GM12864 (cell line): Measurements from ENCODE around the gene SERPINA7.

Experiments used
- DNase-seq: peaks from one replicate; pipeline ENCODE4 v3.0.0-alpha.2; 2011; ENCODE audit warnings: low read depth
- H3K4me3 ChIP-seq: 2 replicates; pipeline ENCODE4 v1.5.1; 2011; ENCODE audit warnings: mild to moderate bottlenecking, low read depth, low read length, control low read depth
- TF ChIP-seq, protein P1 (sequence below): IDR thresholded peaks from 2 replicates; pipeline ENCODE4 v1.5.1; 2011; ENCODE audit warnings: low read depth, mild to moderate bottlenecking, moderate library complexity, low read length, control low read depth, inconsistent platforms; ENCODE audit errors: missing control alignments

Gene SERPINA7, protein sequence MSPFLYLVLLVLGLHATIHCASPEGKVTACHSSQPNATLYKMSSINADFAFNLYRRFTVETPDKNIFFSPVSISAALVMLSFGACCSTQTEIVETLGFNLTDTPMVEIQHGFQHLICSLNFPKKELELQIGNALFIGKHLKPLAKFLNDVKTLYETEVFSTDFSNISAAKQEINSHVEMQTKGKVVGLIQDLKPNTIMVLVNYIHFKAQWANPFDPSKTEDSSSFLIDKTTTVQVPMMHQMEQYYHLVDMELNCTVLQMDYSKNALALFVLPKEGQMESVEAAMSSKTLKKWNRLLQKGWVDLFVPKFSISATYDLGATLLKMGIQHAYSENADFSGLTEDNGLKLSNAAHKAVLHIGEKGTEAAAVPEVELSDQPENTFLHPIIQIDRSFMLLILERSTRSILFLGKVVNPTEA

DNA sequence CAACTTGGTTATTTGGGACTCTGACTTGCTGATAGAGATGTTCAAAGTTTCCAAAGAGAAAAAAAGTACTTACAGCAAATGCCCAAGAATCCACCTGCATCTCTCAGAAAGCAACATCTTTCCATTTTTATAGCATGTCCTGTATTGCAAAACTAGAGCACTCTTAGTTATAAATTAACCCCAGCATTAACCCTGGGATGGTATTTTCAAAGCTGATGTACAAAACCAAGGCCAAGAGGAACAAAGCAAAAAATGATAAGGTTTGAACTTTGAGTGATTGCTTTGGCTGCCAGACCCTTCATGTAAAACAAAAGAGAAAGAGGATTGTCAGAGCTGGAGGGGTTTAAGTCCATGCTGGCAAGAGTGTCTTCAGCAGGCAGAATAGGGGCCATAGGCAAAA lies at the start of gene SERPINA7:
Gene SERPINA7, minus strand, starts transcription at position 103 of the 400 bp plus-strand sequence. CDS start 1,669 bp downstream, outside the sequence.
- TF ChIP-seq, protein P1, sequence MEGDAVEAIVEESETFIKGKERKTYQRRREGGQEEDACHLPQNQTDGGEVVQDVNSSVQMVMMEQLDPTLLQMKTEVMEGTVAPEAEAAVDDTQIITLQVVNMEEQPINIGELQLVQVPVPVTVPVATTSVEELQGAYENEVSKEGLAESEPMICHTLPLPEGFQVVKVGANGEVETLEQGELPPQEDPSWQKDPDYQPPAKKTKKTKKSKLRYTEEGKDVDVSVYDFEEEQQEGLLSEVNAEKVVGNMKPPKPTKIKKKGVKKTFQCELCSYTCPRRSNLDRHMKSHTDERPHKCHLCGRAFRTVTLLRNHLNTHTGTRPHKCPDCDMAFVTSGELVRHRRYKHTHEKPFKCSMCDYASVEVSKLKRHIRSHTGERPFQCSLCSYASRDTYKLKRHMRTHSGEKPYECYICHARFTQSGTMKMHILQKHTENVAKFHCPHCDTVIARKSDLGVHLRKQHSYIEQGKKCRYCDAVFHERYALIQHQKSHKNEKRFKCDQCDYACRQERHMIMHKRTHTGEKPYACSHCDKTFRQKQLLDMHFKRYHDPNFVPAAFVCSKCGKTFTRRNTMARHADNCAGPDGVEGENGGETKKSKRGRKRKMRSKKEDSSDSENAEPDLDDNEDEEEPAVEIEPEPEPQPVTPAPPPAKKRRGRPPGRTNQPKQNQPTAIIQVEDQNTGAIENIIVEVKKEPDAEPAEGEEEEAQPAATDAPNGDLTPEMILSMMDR, result no peak
- DNase-seq, result no peak
- H3K4me3 ChIP-seq, result no peak within 1 kb of the TSS

DNA sequence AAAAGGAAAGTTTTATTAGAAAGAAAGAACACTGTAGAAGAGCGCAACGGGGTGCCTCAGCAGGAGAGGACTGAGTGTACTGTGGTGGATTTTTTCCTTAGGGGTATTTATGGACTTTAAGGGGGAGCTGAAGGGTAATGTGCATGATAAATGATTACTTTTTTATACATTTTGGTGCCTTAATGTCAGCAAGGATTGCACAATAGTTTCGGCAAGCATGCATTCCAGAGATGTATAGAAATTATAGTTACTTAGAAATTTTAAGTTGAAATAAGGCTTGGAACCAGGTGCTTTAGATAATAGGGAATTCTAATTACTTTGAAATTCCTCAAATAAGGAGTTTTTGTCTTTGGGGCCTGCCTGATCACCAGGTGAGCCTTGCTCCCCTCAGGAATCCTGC lies 30.5 kb upstream of the SERPINA7 start:
- TF ChIP-seq, protein P1, result no peak
- H3K4me3 ChIP-seq, result no peak overlapping the region
- DNase-seq, result no peak

DNA sequence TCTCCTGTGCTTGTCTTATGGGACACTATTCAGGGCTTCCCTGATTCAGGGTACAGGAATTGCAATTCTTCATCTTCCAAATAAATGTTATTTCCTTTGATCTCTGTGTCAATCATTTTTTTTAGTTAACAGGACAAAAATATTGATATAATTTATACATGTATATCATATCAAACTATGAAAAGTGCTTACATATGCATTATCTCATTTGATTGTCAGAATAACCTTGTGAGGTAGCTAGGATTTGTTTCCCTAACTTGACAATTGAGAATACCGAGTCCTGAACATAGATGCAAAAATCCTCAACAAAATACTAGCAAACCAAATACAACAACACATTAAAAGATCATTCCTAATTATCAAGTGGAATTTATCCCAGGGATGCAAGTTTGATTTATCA lies 11.5 kb upstream of the SERPINA7 start:
- TF ChIP-seq, protein P1, result no peak
- no peak for DNase-seq
- no peak overlapping the region for H3K4me3 ChIP-seq

DNA sequence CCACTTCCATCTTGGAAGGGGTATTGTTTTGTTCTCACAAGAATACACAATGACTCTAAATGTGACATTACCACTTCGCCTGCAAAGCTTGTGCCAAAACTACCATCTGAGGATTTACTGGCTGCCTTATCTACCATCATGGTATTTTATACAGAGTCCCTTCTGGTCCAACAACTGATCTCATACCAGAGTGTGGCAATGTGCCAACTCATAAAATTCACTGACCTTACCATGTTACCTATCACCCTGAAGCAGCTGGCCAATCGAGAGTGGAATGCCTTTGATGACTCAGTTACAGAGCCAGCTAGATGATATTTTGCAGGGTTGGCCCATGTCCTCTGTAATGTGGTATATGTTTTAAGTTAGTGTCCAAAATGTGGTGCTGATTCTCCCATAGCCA lies 3.8 kb upstream of the SERPINA7 start:
- TF ChIP-seq, protein P1, result no peak

DNA sequence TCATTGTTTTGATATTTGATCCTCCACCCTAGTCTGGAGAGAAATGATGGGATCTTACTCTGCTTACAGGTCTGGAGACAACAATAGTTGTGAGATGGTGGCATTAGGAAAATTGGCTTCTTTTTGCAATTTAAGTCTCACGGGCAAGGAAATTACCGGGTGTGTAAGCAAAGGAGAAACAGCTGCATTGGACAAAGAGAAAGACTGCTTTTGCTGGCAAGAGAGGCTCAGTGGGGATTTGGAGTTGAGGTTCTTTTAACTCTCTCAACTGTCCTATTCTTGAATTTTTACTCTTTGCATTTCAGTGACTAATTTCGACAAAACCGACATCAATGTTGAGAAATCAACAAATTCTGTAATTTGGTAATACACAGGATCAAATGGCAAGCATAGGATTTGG lies 2.3 kb upstream of the SERPINA7 start:
- no peak overlapping the region for H3K4me3 ChIP-seq
- TF ChIP-seq, protein P1, result no peak
- no peak for DNase-seq

More for the DNA sequence above, 3.8 kb upstream of the SERPINA7 start:
- DNase-seq, result no peak
- no peak overlapping the region for H3K4me3 ChIP-seq

DNA sequence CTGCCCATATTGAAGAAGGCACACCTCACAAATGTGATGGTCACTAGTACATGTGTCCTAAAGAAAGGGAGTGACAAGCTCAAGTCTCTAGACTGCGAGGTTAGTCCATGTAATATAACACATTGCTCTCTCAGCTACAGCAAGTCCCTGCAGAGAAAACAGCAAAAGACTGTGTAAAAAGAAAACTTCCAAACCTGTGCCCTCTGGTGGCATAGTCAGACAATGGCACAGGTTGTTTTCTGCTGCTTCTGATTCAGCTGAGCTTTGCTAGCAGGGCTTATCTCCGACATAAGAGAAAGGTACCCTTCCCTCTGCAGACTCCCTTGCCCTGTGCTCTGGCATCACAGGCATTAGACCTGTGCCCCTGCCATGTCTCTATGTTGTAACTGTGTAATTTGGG lies 1.4 kb upstream of the SERPINA7 start:
- no peak overlapping the region for H3K4me3 ChIP-seq
- DNase-seq, result no peak
- TF ChIP-seq, protein P1, result no peak
